GM18498 (cell line): ENCODE data around the gene ANKRD1.
A peak's percentile ranks its signal among the peaks of the same experiment; 100 is the strongest.
"Not testable (repeated sequence)": the region's sequence is repeated elsewhere in the genome, so short reads cannot be mapped to it uniquely, and the experiment has no call there.

Source experiments
- ATAC-seq: cut with Tn5 transposase; IDR thresholded peaks from one replicate; pipeline ENCODE4 v1.9.1; 2021; ENCODE audit warnings: mild to moderate bottlenecking, moderate library complexity; ENCODE audit not compliant: unreplicated experiment

Gene ANKRD1

DNA sequence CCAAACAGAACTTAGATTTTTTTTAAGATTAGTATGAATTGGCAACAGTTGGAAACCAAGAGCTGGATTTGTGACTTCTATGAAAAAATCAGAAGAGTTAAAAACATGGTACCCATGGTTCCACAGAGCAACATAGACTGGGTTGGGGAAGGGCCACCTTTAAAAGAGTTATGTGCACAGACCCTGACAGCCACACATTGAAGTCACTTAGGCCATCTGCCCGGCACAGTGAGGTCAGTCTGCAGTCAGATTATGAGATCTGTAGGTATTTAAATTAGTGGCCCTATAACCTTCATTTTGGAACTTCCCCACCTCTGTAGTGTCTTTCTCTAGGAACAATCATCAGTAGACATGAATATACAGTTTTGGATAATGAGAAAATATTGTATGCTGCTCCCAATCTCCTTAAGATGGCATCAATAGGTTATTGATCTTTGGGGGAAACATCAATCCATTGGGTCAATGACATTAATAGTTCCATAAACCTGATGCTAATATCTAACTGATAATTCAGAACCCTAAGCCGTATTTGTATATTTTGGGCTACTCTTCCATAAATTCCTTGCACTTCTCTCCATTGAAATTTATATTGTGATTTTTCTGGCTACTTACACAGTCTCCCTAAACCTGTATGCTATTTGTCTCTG is 7.0 kb downstream of the ANKRD1 start:
- ATAC-seq = no peak

GRCh38 chr10:90912854-90913479 is 7.9 kb downstream of the ANKRD1 start:
- no peak for ATAC-seq

- no peak for ATAC-seq
Measured at GRCh38 chr10:90912174-90912573, 8.7 kb downstream of the ANKRD1 start.

DNA sequence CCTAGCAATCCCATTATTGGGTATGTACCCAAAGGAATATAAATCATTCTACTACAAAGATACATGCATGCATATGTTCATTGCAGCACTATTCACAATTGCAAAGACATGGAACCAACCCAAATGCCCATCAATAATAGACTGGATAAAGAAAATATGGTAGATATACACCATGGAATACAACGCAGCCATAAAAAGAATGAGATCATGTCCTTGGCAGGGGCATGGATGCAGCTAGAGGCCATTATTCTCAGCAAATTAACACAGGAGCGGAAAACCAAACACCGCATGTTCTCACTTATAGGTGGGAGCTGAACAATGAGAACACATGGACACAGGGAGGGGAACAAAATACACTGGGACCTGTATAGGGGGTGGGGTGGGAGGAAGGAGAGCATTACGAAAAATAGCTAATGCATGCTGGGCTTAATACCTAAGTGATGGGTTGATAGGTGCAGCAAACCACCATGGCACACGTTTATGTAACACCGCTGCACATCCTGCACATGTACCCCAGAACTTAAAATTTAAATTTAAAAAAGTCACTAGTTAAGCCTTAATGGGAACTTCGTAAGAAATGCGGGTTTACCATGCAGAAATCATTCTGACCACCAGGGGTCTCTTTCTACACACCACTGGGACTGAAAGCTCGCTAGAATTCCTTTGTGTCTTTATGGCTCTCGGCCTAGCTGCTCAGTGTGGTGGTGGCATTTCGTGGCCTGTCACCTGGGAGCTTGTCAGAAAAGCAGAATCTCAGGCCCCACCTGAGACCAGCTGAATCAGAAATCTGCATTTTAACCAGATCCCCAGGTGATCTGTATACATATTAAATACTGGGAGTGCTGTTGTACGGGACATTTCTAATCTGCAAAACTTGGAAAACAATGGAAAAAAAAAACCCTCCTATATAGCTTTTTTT is 9.5 kb downstream of the ANKRD1 start:
- peak; percentile 86 for ATAC-seq

GRCh38 chr10:90906596-90906995 is 14.3 kb downstream of the ANKRD1 start:
- ATAC-seq = no peak

DNA sequence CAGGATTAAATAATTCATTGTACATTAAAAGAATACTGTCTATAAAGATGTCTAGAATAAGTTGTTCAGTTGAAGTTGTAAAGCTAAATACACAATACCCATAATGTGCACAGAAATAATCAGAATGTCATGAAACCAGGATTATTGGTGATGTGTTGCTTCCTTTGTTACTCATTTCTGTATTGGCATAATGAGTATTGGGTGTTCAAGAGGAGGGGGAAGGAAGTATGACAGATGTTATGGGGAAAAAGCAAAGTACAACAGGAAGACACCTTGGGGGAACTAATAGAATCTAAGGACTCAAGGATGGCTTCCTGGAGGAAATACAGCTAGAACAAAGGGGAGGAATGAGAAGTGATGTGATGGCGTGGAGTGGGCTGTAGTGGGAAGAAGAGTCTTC is 15.0 kb downstream of the ANKRD1 start:
- ATAC-seq = no peak

- not testable (repeated sequence) for ATAC-seq
Measured at GRCh38 chr10:90896916-90897315, 24.0 kb downstream of the ANKRD1 start.

- ATAC-seq = no peak
Measured at GRCh38 chr10:90893190-90893589, 27.7 kb downstream of the ANKRD1 start.

GRCh38 chr10:90890347-90890746 is 30.5 kb downstream of the ANKRD1 start:
- ATAC-seq = no peak

GRCh38 chr10:90889636-90890035 is 31.3 kb downstream of the ANKRD1 start:
- no peak for ATAC-seq

GRCh38 chr10:90888387-90888786 is 32.5 kb downstream of the ANKRD1 start:
- no peak for ATAC-seq

DNA sequence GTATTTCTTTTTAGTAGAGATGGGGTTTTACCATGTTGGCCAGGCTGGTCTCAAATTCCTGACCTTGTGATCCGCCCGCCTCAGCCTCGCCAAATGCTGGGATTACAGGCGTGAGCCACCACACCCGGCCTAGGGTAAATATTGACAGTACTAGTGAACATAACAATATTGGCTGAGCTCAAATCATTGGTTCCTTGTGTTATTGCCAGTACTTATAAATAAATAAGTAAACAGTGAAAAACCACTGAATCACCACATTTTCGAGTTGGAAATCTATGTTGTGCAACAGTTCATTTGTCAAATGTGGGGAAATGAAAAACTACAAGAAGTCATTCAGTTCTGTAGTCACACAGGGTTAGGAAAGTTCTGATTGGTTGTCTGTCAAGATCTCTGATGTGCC is 33.3 kb downstream of the ANKRD1 start:
- ATAC-seq = no peak

- ATAC-seq = no peak
Measured at GRCh38 chr10:90885176-90885575, 35.7 kb downstream of the ANKRD1 start.

- ATAC-seq = no peak
Measured at GRCh38 chr10:90884431-90884830, 36.5 kb downstream of the ANKRD1 start.

DNA sequence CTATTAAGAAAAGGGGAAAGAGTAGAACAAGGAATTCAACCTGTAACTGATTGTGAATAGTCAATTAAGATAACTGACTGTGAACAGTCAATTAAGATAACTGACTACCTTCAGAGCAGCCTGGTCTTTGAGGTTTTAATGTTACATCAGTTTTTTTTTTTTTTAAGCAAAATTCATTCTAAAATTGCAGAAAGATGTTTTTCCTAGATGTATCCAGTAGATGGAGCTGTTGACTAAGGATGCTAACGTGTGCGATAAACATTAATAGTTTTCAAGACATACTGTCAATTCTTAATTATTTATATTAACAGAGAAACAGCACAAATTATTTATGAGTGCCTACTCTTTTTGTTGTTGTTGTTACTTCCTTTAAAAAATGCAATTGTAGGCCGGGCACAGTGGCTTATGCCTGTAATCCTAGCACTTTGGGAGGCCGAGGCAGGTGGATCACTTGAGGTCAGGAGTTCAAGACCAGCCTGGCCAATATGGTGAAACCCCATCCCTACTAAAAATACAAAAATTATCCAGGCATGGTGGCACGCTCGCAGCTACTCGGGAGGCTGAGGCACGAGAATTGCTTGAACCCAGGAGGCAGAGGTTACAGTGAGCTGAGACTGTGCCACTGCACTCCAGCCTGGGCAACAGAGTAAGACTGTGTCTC is 40.7 kb downstream of the ANKRD1 start:
- ATAC-seq = not testable (repeated sequence)

DNA sequence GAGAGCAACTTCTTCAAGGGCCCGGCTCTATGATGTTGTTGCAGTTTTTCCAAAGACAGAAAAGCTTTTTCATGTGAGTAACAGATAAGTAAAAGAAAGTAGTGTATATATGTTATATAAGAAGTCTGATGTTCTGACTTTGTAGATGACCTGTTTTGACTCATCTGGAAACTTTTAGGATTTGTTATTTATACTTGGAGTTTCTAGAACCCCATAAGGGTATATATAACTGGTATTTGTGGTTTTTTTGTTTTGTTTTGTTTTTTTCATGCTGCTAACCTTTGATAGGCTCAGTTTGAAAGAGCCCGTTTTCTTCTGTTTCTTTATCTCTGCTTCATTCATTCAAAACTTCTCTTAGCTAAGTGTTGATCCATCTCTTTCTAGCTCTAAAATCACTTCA is 41.8 kb downstream of the ANKRD1 start:
- ATAC-seq = no peak

DNA sequence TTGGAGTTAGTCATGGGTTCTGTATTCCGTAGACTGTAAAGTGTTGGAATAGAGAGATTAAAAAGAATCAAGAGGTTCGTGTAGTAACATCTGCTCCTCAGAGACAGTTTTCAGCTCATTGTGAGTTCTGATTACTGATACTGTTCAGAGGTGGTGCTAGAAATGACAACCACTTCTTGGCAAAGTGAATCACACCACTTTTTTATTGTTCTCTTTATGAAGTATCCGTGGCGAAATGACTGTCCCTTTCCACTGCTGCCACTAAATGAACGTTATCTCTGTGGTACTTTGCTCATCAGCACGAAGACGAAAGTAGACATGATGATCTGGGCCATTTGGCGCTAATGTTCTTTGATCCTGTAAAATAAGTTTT is 48.3 kb downstream of the ANKRD1 start:
- ATAC-seq = no peak

DNA sequence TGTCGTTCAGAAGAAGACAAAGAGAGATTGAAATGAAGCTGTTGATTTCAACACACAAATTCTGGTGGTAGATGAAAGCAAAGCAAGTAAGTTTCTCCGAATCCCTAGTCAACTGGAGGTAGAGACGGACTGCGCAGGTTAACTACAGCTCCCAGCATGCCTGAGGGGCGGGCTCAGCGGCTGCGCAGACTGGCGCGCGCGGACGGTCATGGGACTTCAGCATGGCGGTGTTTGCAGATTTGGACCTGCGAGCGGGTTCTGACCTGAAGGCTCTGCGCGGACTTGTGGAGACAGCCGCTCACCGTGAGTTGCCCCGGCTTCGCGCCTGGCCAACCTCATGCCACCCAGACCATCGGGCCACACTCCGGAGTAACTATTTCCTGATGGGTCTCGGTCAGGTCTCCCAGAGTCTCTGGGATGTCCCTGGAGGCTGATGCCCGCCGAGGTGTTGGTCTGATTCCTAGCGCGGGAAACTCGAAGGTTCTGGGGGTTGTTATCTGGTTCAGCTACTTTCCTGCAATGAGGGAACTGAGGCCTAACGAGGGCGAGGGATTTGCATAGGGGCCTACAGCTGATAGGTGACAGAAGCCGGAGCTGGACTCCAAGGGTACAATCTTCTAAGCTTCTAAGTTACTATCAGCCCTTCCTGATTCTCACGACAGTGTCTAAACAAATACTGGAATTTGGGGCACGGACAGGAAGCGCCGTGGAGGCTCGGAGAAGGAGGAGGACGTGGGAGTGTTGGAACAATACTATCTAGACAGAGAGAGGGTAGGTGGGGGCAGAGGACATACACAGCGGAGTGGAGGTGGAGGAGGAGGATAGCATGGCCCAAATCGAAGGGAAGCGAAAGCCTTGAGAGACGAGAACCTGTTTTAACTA is 48.9 kb downstream of the ANKRD1 start, which contains the start of gene RPP30:
RPP30 (plus strand) TSS at position 209 of the 882 bp plus-strand sequence; CDS start at position 222, 13 bp downstream.
- ATAC-seq = peak; percentile 97

- peak; percentile 70 for ATAC-seq
Measured at GRCh38 chr10:90871279-90871765, 49.6 kb downstream of the ANKRD1 start.

- ATAC-seq = no peak
Measured at GRCh38 chr10:90866050-90866598, 54.8 kb downstream of the ANKRD1 start.
